ACHN (cell line): ENCODE data around the gene ZBTB7B.

Experiments
- DNase-seq: peaks from one replicate; pipeline ENCODE4 v3.0.0-alpha.2; 2015
- in situ Hi-C: cut with HindIII; loops from 2 replicates; pipeline ENCODE4 v1.10.0; 2017; ENCODE audit warnings: low sequenced_read_pairs, low pct_ligation_motif_present, low pct_unique_long_range_greater_than_20kb

The ZBTB7B gene

DNA sequence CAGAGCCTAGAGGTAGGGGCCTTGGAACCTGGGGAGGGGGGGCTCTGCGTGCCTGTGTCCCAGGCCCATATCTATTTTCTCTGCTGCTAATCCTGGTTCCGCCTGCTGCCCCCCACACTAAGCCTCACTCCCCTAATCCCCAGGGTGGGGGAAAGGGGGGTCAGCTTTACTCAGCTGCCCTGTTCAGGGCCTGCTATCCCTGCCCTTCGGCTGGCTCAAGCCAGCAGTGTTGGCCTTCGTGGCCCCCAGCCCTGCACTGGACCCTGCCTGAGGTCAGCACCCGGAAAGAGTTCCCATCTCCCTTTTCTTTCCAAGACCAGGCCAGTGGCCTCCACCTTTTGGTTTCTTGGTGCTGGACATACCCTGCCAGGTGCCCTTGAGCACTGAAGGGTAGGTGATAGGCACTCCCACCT is 8.4 kb downstream of the ZBTB7B start:
- in situ Hi-C loops: no loop called here
- DNase-seq: no peak

DNA sequence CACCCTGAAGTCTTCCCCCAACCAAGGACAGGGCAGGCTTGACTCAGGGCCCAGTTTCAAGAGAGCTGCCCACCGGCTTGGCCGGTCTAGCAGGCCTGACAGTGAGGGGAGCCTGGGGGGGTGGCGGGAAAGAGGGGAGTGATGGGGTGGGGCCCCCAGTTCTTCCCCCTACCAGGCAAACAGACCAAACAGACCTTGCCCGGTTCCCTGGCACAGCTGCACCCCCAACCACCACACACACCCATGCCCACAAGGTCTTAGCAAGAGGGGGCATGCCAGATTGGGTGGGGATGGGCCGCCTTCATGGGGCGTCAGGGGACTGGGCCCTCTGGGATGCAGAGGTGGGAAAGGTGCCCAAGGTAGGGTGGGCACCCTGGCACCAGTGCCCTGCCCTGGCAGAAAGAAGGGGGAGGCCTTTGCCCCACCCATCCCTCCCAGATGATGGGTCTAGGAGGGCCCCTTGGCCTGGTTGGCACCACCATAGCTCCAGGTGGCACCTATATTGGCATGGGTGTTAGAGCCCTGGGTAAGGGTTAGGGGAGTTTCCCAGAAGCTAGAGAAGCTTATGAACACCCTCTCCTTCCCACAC is 8.9 kb downstream of the ZBTB7B start:
- no peak for DNase-seq
- in situ Hi-C loops: no loop called here

- no peak for DNase-seq
- in situ Hi-C loops: no loop called here
Observed at GRCh38 chr1:155012026-155012546, 9.5 kb downstream of the ZBTB7B start.

DNA sequence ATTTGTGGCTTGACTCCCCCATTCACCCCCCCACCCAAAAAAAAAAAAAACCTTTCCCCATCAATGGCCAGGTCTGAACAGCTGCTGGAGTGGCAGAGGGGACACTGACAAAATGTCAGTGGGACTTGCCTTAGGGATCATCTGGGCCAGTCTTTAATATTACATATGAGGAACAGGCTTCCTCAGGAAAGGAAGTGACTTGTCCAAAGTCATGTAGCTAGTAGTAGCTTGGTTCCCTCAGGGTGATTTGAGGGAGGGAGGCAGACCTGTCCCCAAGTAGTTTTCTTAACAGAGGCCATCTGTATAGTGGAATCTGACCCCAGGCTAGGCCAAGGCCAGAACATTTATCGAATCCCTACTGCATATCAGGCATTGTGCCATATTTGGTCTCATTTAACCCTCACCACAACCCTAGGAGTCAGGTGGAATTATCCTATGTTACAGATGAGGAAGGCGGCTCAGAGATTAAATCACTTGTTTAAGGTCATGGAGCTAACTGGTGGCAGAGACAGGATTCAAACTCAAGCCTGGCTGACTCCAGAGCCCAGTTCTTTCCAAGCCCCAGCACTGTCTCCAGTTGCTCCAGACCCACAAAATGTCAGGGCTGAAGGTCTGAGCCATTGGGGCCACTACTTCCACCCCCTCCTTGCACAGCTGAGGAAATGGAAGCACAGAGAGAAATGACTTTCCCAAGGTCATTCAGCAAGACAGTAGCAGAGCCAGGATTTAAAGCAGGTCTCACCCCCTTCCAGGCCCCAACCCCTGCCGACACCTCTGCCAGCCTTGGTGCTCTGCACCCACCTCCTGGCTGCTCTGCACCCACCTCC is 10.4 kb downstream of the ZBTB7B start:
- no peak for DNase-seq
- in situ Hi-C loops: no loop called here

- no peak for DNase-seq
- in situ Hi-C loops: no loop called here
Observed at GRCh38 chr1:155013632-155014031, 11.0 kb downstream of the ZBTB7B start.

- in situ Hi-C loops: no loop called here
Observed at GRCh38 chr1:155014709-155015508, 12.3 kb downstream of the ZBTB7B start.

DNA sequence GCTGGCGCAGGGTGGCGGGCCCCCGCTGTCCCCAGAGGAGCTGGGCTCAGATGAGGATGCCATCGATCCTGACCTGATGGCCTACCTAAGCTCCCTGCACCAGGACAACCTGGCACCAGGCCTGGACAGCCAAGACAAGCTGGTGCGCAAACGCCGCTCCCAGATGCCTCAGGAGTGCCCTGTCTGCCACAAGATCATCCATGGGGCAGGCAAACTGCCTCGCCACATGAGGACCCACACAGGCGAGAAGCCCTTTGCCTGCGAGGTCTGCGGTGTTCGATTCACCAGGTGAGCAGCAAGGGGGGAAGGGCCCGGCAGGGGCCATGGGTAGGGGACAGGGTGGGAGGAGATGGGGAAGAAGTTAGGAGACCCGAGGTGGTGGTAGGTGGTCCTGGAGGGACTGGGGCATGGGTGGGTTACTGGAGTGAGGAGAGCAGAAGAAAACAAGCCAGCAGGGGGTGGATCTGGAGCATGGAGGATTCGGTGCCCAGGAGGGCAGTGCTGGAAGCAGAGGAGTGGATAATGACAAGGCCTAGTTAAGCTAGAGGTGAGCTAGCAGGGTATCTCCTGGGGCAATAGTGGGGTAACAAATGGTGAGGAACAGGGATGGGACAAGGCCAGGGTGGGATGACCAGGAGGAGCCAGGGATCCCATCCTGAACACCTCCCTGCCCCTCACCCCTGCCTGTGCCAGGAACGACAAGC is 13.1 kb downstream of the ZBTB7B start:
- in situ Hi-C loops: no loop called here
- no peak for DNase-seq

More at GRCh38 chr1:155014709-155015508, 12.3 kb downstream of the ZBTB7B start:
- DNase-seq: no peak

DNA sequence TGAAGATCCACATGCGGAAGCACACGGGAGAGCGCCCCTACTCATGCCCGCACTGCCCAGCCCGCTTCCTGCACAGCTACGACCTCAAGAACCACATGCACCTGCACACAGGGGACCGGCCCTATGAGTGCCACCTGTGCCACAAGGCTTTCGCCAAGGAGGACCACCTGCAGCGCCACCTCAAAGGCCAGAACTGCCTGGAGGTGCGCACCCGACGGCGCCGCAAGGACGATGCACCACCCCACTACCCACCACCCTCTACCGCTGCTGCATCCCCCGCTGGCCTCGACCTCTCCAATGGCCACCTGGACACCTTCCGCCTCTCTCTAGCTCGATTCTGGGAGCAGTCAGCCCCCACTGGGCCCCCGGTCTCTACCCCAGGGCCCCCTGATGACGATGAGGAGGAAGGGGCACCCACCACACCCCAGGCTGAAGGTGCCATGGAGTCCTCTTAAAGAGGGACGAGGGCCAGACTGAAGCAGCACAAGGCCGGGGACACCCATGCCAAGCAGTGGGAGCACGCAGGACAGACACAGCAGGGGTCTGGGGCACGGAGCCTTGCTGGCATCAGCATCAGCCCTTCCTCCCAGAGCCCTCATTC is 13.7 kb downstream of the ZBTB7B start:
- no peak for DNase-seq
- in situ Hi-C loops: no loop called here

DNA sequence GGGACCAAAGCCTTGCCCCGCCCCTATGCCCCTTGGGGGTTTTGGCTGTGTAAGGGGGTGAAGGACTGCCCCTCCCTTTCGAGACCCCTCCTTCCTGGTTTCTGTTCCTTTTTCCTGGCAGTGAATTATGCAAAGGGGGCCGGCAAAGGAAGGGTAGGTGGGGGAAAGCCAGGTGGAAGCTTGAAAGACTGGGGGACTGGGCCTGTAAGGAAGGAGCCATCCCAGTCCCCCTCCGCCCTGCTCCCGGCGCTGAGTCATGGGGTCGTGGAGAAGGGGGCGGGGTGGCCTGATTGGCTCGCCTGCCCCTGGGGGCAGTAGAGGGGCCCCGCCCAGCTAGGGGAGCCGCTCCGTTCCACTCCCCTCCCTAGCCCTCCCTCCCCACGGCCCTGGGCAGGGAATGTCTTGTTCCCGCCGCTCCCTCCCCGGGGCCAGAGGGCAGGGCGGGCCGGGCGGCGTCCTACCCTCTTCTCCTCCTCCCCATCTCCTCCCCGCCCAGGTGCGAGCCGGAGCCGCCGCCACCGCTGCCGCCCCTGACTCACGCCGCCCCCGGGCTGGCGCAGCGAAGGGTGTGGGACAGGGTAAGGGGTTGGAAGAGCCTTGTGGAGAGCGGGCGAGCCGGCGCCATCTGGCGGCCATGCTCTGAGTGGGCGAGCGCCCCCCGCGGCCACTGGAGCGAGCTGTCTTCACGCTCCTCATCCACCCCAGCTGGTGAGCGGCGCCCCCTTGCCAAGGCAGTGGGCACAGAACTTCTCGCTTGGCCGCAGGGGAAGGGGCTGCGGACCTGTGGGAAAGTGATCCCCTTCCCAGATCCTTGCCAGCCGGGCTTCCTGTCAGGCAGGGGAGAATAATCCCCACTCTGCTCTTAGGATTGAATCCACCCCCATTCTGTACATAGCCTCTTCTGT is 14.7 kb downstream of the ZBTB7B start:
- peak; percentile 95 for DNase-seq

DNA sequence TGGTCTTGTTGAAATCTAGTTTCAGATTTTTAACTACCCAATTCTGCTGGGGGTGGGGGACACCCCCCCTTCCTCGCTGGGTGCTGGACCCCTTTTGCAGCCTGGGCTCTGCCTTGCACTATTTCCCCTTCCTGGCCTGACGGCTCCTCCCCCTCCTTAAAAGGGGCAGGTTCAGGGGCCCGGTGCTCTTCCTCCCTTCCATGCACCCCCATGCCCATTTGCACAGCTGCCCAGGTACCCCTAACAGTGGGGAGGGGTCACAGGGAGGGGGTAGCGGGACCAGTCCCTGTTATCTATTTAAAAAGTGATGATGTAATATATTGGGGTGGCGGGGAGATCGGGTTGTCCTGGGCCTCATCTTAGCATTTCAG is 15.3 kb downstream of the ZBTB7B start:
- no peak for DNase-seq
- in situ Hi-C loops: no loop called here

More for the DNA sequence above, 14.7 kb downstream of the ZBTB7B start:
- in situ Hi-C loops: no loop called here

DNA sequence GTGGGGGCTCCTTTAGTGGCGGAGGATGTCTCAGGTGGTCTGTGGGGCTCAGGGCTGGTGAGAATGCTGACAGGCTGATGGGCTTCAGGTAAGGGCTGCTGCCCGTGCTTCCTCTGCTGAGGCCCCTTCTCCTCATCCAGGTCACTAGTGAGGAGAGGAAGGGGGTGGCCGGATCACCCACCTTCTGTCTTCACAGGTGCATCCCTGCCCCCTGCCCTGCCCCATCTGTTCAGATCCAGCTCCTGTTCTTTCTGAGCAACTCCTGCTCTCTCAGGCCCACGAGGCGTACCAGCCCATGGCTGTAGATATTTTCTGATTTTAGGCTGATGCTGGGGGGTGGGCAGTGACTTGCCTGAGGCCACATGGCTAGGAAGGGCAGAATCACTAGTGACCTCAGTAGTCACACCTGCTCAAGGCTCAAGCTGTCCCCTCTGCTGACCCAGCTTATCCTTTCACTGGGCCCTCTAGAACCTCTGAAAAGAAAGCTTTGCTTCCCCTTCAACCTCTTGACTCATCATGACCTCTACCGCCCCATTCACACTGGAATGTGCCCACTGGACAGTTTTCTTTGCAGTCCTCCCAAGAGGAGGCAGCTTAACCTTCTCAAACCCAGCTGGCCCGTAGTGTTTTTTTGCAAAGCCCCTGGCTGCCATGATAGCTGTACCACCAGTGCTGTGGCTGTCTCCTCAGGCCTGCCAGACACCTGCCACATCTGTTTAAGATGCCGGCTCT is 16.2 kb downstream of the ZBTB7B start:
- DNase-seq: peak; percentile 37
- in situ Hi-C loops: no loop called here

DNA sequence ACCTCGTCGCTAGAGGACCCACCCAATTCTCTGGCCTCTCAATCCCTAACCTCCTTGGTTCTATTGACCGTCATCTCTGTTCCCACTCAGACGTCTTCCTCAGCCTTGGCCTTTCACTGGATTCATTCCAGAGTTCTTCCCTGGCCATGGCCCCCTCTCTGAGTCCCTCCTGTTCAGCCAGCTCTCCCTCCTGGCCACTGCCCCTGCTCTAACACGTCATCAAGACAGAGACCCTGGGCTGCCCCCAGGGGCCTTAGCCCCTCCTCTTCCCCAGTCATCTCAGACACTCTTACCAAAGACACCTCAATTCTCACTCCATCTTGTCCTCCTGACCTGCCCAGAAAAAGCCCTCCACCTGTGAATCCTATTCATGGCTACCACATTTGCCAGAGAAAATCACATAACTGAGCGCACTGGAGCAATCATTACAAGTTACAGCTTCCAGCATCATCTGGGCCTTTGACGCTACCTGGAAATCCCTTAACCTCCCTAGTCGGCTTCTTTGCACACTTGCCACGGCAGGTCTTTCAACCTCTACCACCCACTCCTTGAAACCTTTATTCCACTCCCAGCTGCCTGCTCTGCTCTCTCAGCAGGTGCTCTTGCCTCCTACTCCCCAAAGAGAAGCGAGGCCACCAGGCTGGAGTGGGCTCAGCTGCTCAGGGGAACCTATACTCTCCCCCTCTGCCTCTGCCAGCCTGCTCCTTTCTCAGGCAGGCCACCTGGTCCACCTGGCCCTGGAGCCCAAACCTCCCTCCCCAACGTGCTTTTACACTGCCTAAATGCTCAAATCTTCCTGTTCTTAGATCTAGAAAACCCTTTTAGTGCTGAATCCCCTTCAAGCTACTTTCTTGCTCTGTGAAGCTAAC is 17.0 kb downstream of the ZBTB7B start:
- in situ Hi-C loops: no loop called here
- DNase-seq: no peak

DNA sequence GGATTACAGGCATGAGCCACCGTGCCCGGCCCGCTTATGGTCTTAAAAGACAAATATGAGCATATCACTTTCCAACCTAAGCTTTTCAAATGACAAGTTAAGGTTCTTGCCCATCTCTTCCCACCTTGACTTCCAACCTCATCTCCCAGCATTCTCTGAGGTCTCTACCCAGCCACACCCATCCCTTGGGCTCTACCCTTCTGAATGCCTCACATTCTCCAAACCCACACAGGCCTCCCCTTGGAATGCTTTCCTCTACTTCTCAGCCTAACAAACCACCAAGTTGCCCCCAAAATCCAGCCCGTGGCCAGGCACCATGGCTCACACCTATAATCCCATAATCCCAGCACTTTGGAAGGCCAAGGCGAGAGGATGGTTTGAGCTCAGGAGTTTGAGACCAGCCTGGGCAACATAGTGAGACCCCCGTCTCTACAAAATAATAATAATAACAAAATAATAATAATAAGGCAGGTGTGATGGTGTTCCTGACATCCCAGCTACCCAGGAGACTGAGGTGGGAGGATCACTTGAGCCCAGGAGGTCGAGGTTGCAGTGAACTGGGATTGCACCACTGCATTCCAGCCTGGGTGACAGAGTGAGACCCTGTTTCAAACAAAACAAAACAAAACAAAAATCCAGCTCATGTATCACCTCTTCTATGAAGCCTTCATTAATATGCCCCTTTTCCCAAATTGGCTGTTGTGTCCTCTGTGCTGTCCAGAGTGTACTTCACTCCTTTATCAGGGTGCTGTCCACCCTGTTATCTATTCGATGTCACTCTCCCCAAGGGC is 19.7 kb downstream of the ZBTB7B start:
- no peak for DNase-seq
- in situ Hi-C loops: no loop called here

DNA sequence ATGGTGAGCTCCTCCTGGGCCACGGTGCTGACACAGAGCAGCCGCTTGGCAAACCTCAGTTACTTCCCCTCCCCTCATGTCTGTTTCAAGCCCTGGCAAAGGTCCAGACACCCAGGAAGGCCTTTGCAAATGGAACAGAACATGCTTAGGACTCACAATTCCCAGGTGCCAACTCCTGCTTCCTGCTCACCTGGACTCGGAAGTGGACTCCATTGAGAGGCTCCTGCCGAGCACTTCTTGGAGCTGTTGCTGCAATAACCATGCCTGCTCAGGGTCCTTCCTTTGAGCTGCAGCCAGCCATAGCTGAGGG is 20.3 kb downstream of the ZBTB7B start:
- DNase-seq: no peak
- in situ Hi-C loops: no loop called here

GRCh38 chr1:155023627-155024026 is 21.0 kb downstream of the ZBTB7B start:
- in situ Hi-C loops: no loop called here
- no peak for DNase-seq
